ENCODE measurements around the gene BDKRB2. TPM values are rescaled to one million over a fixed set of nuclear protein-coding genes. Genes with fewer than 3 reads are reported as not detected.

Gene BDKRB2
- total and polyA plus RNA-seq, 2 of the 4 experiments (the other 2 are of a cell fraction) = 60.9 to 73.1 TPM

DNA sequence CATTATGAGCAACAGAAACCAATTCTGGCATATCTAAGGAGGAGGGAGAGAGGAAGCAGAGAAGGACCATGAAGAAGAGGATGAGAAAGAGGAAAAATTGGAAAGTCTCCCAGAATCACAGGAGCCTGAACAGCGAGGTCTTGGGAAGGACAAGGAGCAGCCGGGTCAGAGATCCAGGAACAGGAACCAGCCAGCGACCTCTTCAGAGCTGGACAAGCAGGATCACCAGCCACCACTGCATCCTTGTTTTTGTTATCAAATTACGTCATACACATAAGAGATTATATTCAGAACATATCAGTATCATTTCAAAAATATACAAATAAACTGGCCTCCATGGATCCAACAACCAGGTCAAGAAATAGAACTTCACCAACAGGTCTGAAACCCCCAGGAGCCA, 22.1 kb upstream of the BDKRB2 start:
- peak overlapping the region; percentile 18 to 40; a peak in 3 of 4 replicates for H4K8ac ChIP-seq (ENCODE audit: low read depth in 2 of 2, low read length in 2 of 2)
- H2BK120ac ChIP-seq (ENCODE audit: low read depth, low read length) = peak overlapping the region; percentile 71; the same call in 1 of the 2 replicates
- H3K79me1 ChIP-seq (ENCODE audit: low read depth in 1 of 2, low read length in 2 of 2) = no peaks in the 10 kb centered on the region
- peaks cover 20% of the 10 kb centered on the region for H3K4me1 ChIP-seq (ENCODE audit: control insufficient read depth, insufficient read depth, low read length)
- dilution Hi-C loops (cut with HindIII; ENCODE audit: low sequenced_read_pairs, unreplicated experiment) = no loop called here
- H3K56ac ChIP-seq (ENCODE audit: extremely low read depth, insufficient read depth, low read length) = no peak overlapping the region
- no peak overlapping the region for H2BK5ac ChIP-seq (ENCODE audit: low read depth, low read length, poor library complexity, severe bottlenecking)
- no peak overlapping the region for H3K9ac ChIP-seq (ENCODE audit: low read depth, low read length)
- H2BK20ac ChIP-seq (ENCODE audit: low read depth, low read length) = peak overlapping the region; percentile 74; the same call in 1 of the 2 replicates
- H3K9me1 ChIP-seq (ENCODE audit: insufficient read depth, low read length) = peaks cover 5% of the 10 kb centered on the region; the same call in 1 of the 2 replicates
- DNase-seq (no peak), ATAC-seq (ENCODE audit: low read depth) (no peak)
- no TSS peak for BruUV-seq (replicated peaks)
- CTCF ChIA-PET = no interaction called here
- no peaks in the 10 kb centered on the region for H3K36me3 ChIP-seq (ENCODE audit: control insufficient read depth, insufficient read depth, low read length)
- H2BK15ac ChIP-seq (ENCODE audit: low read depth, low read length) = no peak overlapping the region; the same call in 2 of the 3 replicates
- no peak overlapping the region for H2AK9ac ChIP-seq (replicated peaks; ENCODE audit: low read depth, low read length, poor library complexity)
- in situ Hi-C loops (cut with MboI; ENCODE audit: low sequenced_read_pairs) = no loop called here
- no peak overlapping the region for H3K4me2 ChIP-seq (ENCODE audit: low read depth, low read length)
- H3K9me3 ChIP-seq (ENCODE audit: control insufficient read depth, insufficient read depth, low read length) = no peaks in the 10 kb centered on the region
- no peak overlapping the region for H4K5ac ChIP-seq (ENCODE audit: low read depth, low read length)
- TF ChIP-seq CEBPB (IDR thresholded peaks at IDR 0.05; ENCODE audit: low read depth, low read length) (0 out of 2 replicates have a peak, but pooled peaks have one; percentile 3), CHD1 (IDR thresholded peaks at IDR 0.05; ENCODE audit: low read depth, low read length) (no peak)
- H4K20me1 ChIP-seq (ENCODE audit: insufficient read depth, low read length) = no peaks in the 10 kb centered on the region
- no peak overlapping the region; the same call in 1 of the 2 replicates for H4K91ac ChIP-seq (ENCODE audit: insufficient read depth, low read depth, low read length)
- no peak overlapping the region for H3K4me3 ChIP-seq (ENCODE audit: insufficient read depth, low read depth, low read length)
- H3K27me3 ChIP-seq (ENCODE audit: control insufficient read depth, insufficient read depth, low read length) = no peaks in the 10 kb centered on the region
- peak overlapping the region; percentile 42; the same call in 1 of the 2 replicates for H3K18ac ChIP-seq (ENCODE audit: low read depth, low read length)
- no peak overlapping the region for H3K14ac ChIP-seq (replicated peaks; ENCODE audit: low read depth, low read length)
- H3K23ac ChIP-seq (ENCODE audit: low read depth, low read length) = 0 out of 2 replicates have a peak overlapping the region, but pooled peaks have one; percentile 50
- POLR2A ChIA-PET (ENCODE audit: unreplicated experiment) = no interaction called here
- H3K27ac ChIP-seq (ENCODE audit: insufficient read depth, low read length) = no peak overlapping the region
- H3K4ac ChIP-seq (ENCODE audit: low read depth, low read length) = peak overlapping the region; percentile 50
- intact Hi-C loops (cut with micrococcal nuclease) = no loop called here
- 90% methylated on average over 2 of the region's 4 CpGs; no CpG with 5 or more reads in 1 of the 2 experiments for WGBS, 2 experiments (ENCODE audit: extremely low coverage in 2 of 2, insufficient read length in 1 of 2)
- no peak overlapping the region for H2AK5ac ChIP-seq (ENCODE audit: low read depth, low read length)
- no peak overlapping the region for H2AFZ ChIP-seq (replicated peaks; ENCODE audit: low read length, poor library complexity)

Data from IMR-90 (cell line).